H1 (cell line): Measurements from ENCODE around the gene MEF2C. TPM values are rescaled to one million over a fixed set of nuclear protein-coding genes. Genes with fewer than 3 reads are reported as not detected.

ENCODE experiments used
- CTCF ChIA-PET: fragments of 300-600 bp; sonication (Branson Sonifier 250); formaldehyde crosslinking; loops from one replicate; lab custom pipeline; 2021; ENCODE audit not compliant: partially characterized antibody; lab: Charles Lee
- POLR2A ChIA-PET: fragments of 300-600 bp; sonication (Branson Sonifier 250); formaldehyde crosslinking; loops from one replicate; lab custom pipeline; 2021; ENCODE audit warnings: inconsistent platforms; ENCODE audit not compliant: partially characterized antibody; lab: Charles Lee
- DNase-seq, 2 experiments: peaks; one replicate each; pipeline versions ENCODE4 v3.0.0 to v3.0.0-alpha.2; 2010 to 2022; ENCODE audit warnings: low spot score in 2 of 2, low read depth in 1 of 2, mixed read lengths in 1 of 2
- FAIRE-seq: peaks from 2 replicates; lab custom pipeline; 2011; peaks lifted over from hg19 to GRCh38; lab: Jason Lieb, UNC
- H2AFZ ChIP-seq: 2 replicates; pipeline ENCODE4 v1.8.1; 2012; ENCODE audit warnings: low read length, inconsistent platforms
- H2AK5ac ChIP-seq: 2 replicates; pipeline ENCODE4 v1.6.1; 2013; ENCODE audit warnings: low read depth, low read length
- H2BK120ac ChIP-seq: replicated peaks from 2 replicates; pipeline ENCODE3; 2013; ENCODE audit warnings: low read depth, low read length, inconsistent platforms
- H2BK12ac ChIP-seq: 2 replicates; pipeline ENCODE4 v1.6.1; 2013; ENCODE audit warnings: low read depth, low read length
- H2BK15ac ChIP-seq: 2 replicates; pipeline ENCODE4 v1.6.1; 2013; ENCODE audit warnings: low read length
- H2BK20ac ChIP-seq: 2 replicates; pipeline ENCODE4 v1.6.1; 2013; ENCODE audit warnings: low read length
- H2BK5ac ChIP-seq: 2 replicates; pipeline ENCODE4 v1.6.1; 2013; ENCODE audit warnings: low read depth, low read length
- H3K14ac ChIP-seq: 2 replicates; pipeline ENCODE4 v1.6.1; 2013; ENCODE audit warnings: inconsistent platforms; ENCODE audit not compliant: insufficient read length
- H3K18ac ChIP-seq: 2 replicates; pipeline ENCODE4 v1.6.1; 2013; ENCODE audit warnings: low read length; ENCODE audit errors: extremely low read depth
- H3K23ac ChIP-seq: 2 replicates; pipeline ENCODE4 v1.6.1; 2013; ENCODE audit warnings: inconsistent platforms; ENCODE audit not compliant: insufficient read length
- H3K23me2 ChIP-seq: 2 replicates; pipeline ENCODE4 v1.6.1; 2013; ENCODE audit warnings: low read depth, low read length
- H3K27ac ChIP-seq: 2 replicates; pipeline ENCODE4 v1.6.1; 2011; ENCODE audit warnings: low read depth, low read length, inconsistent platforms
- H3K27me3 ChIP-seq, 4 experiments: replicated peaks in 1 of 4; 1 replicate in 1 of 4; 2 replicates in 3 of 4; pipeline versions ENCODE4 v1.6.1 to v1.8.1; 2011 to 2013; ENCODE audit warnings: low read length in 3 of 4, mild to moderate bottlenecking in 3 of 4, inconsistent platforms in 2 of 4, mixed read lengths in 2 of 4, moderate library complexity in 1 of 4; ENCODE audit not compliant: control insufficient read depth in 3 of 4, insufficient read depth in 3 of 4; ENCODE audit errors: extremely low read depth in 1 of 4
- H3K36me3 ChIP-seq, 4 experiments: 2 replicates each; pipeline versions ENCODE4 v1.6.1 to v1.8.1; 2011 to 2013; ENCODE audit warnings: mild to moderate bottlenecking in 4 of 4, low read length in 3 of 4, moderate library complexity in 2 of 4, control low read depth in 1 of 4, inconsistent platforms in 1 of 4; ENCODE audit not compliant: insufficient read depth in 4 of 4, control insufficient read depth in 2 of 4
- H3K4ac ChIP-seq: replicated peaks from 2 replicates; pipeline ENCODE3; 2013; ENCODE audit warnings: low read length, low read depth, mixed read lengths, inconsistent platforms; ENCODE audit not compliant: insufficient read length
- H3K4me1 ChIP-seq, 4 experiments: replicated peaks in 1 of 4; 1 replicate in 1 of 4; 2 replicates in 3 of 4; pipeline versions ENCODE4 v1.6.1 to v1.8.1; 2011 to 2013; ENCODE audit warnings: low read length in 3 of 4, inconsistent platforms in 2 of 4, mixed read lengths in 1 of 4; ENCODE audit not compliant: insufficient read depth in 4 of 4, control insufficient read depth in 3 of 4
- H3K4me2 ChIP-seq, 2 experiments: 2 replicates each; pipeline versions ENCODE4 v1.6.1 to v1.8.1; 2011 to 2013; ENCODE audit warnings: low read depth in 2 of 2, low read length in 2 of 2, control low read depth in 1 of 2, inconsistent platforms in 1 of 2, mild to moderate bottlenecking in 1 of 2; ENCODE audit not compliant: insufficient read depth in 1 of 2
- H3K4me3 ChIP-seq, 4 experiments: fragments of 200-600, 300-600 bp in 1 of 4; sonication (generic), shearing (Covaris generic), sonication (Bioruptor Twin) in 1 of 4; 2 replicates each; pipeline versions ENCODE4 v1.5.1 to v1.8.1; 2011 to 2016; ENCODE audit warnings: low read length in 4 of 4, low read depth in 3 of 4, control low read depth in 2 of 4, inconsistent platforms in 2 of 4, mild to moderate bottlenecking in 2 of 4, mixed read lengths in 1 of 4, moderate library complexity in 1 of 4; ENCODE audit not compliant: insufficient read depth in 2 of 4; ENCODE audit errors: extremely low read depth in 1 of 4
- H3K56ac ChIP-seq: replicated peaks from 2 replicates; pipeline ENCODE3; 2013; ENCODE audit warnings: low read depth, mild to moderate bottlenecking, mixed read lengths, low read length, inconsistent platforms; ENCODE audit not compliant: insufficient read length
- H3K79me1 ChIP-seq: 2 replicates; pipeline ENCODE4 v1.6.1; 2013; ENCODE audit warnings: low read depth, low read length, control low read depth
- H3K79me2 ChIP-seq, 2 experiments: 2 replicates each; pipeline versions ENCODE4 v1.6.1 to v1.8.1; 2012 to 2013; ENCODE audit warnings: low read length in 2 of 2, mild to moderate bottlenecking in 2 of 2, inconsistent platforms in 1 of 2; ENCODE audit not compliant: insufficient read depth in 2 of 2, control insufficient read depth in 1 of 2
- H3K9ac ChIP-seq, 4 experiments: replicated peaks in 1 of 4; 1 replicate in 1 of 4; 2 replicates in 3 of 4; pipeline versions ENCODE4 v1.6.1 to v1.8.1; 2011 to 2013; ENCODE audit warnings: low read depth in 3 of 4, low read length in 3 of 4, control low read depth in 2 of 4, mild to moderate bottlenecking in 2 of 4, moderate library complexity in 2 of 4, inconsistent platforms in 1 of 4; ENCODE audit errors: extremely low read depth in 1 of 4
- H3K9me3 ChIP-seq, 2 experiments: 2 replicates each; pipeline versions ENCODE4 v1.6.1 to v1.8.1; 2012 to 2013; ENCODE audit warnings: mild to moderate bottlenecking in 2 of 2, moderate library complexity in 2 of 2, control low read depth in 1 of 2, inconsistent platforms in 1 of 2, low read depth in 1 of 2, low read length in 1 of 2, mixed read lengths in 1 of 2; ENCODE audit not compliant: insufficient read depth in 2 of 2
- H4K20me1 ChIP-seq, 2 experiments: replicated peaks in 1 of 2; 2 replicates each; pipeline versions ENCODE3 to v1.8.1; 2011 to 2013; ENCODE audit warnings: inconsistent platforms in 2 of 2, low read length in 2 of 2, mild to moderate bottlenecking in 1 of 2; ENCODE audit not compliant: insufficient read depth in 2 of 2, control insufficient read depth in 1 of 2
- H4K5ac ChIP-seq: 2 replicates; pipeline ENCODE4 v1.6.1; 2013; ENCODE audit warnings: low read length, low read depth, mixed read lengths, inconsistent platforms; ENCODE audit not compliant: insufficient read length
- H4K8ac ChIP-seq: 2 replicates; pipeline ENCODE4 v1.8.0; 2013; ENCODE audit warnings: mild to moderate bottlenecking, moderate library complexity, low read length, inconsistent platforms; ENCODE audit not compliant: insufficient read depth; ENCODE audit errors: extremely low read depth
- H4K91ac ChIP-seq: replicated peaks from 2 replicates; pipeline ENCODE3; 2013; ENCODE audit warnings: low read length, mixed read lengths, inconsistent platforms; ENCODE audit not compliant: insufficient read length
- ASH2L ChIP-seq: fragments of 200-600, 300-600 bp; sonication (generic); IDR thresholded peaks from one replicate; pipeline ENCODE4 v1.7.1; 2017; ENCODE audit warnings: low read length
- CBX8 ChIP-seq: fragments of 300-800, 300-1000 bp; sonication (generic); IDR thresholded peaks from 2 replicates; pipeline ENCODE4 v1.7.1; 2016; ENCODE audit warnings: low read depth, low read length, borderline replicate concordance
- CHD1 ChIP-seq: IDR thresholded peaks from 2 replicates; pipeline ENCODE4 v1.6.1; 2012; ENCODE audit warnings: low read depth, low read length, improper control_type of control experiment
- CREB1 ChIP-seq: IDR thresholded peaks from 2 replicates; pipeline ENCODE4 v1.6.1; 2012; ENCODE audit warnings: inconsistent platforms
- CTBP2 ChIP-seq: IDR thresholded peaks from 2 replicates; pipeline ENCODE4 v1.7.0; 2011; ENCODE audit warnings: borderline replicate concordance, mild to moderate bottlenecking, moderate library complexity, mixed read lengths, low read length; ENCODE audit not compliant: insufficient read depth, insufficient read length
- EP300 ChIP-seq, 2 experiments: IDR thresholded peaks; 1 replicate in 1 of 2; 2 replicates in 1 of 2; pipeline ENCODE4 v1.6.1; 2011 to 2012; ENCODE audit warnings: low read depth in 2 of 2, low read length in 2 of 2, mild to moderate bottlenecking in 2 of 2, borderline replicate concordance in 1 of 2, inconsistent platforms in 1 of 2, moderate library complexity in 1 of 2
- GTF2F1 ChIP-seq: IDR thresholded peaks from 2 replicates; pipeline ENCODE4 v1.6.1; 2012; ENCODE audit warnings: low read depth, low read length, improper control_type of control experiment, borderline replicate concordance
- JUN ChIP-seq: IDR thresholded peaks from 2 replicates; pipeline ENCODE4 v1.6.1; 2011; ENCODE audit warnings: low read depth, mild to moderate bottlenecking, improper control_type of control experiment, low read length
- KDM5A ChIP-seq: fragments of 200-600 bp; IDR thresholded peaks from 2 replicates; pipeline ENCODE4 v1.7.1; 2012; ENCODE audit warnings: mild to moderate bottlenecking, low read length, inconsistent platforms, mixed read lengths
- RFX5 ChIP-seq: IDR thresholded peaks from 2 replicates; pipeline ENCODE4 v1.6.1; 2011; ENCODE audit warnings: low read depth, low read length, improper control_type of control experiment, borderline replicate concordance
- SAP30 ChIP-seq: fragments of 300-600 bp; sonication (generic); IDR thresholded peaks from 2 replicates; pipeline ENCODE4 v1.7.1; 2012; ENCODE audit warnings: low read length, moderate library complexity, mild to moderate bottlenecking, inconsistent platforms; ENCODE audit not compliant: insufficient read depth, insufficient replicate concordance
- SIN3A ChIP-seq, 2 experiments: IDR thresholded peaks in 1 of 2; conservative IDR thresholded peaks in 1 of 2; 2 replicates each; pipeline ENCODE4 v1.6.1; 2011 to 2012; ENCODE audit warnings: low read length in 2 of 2, improper control_type of control experiment in 1 of 2, low read depth in 1 of 2, mild to moderate bottlenecking in 1 of 2
- SP1 ChIP-seq: IDR thresholded peaks from 2 replicates; pipeline ENCODE4 v1.6.1; 2011; ENCODE audit warnings: low read depth, low read length
- WGBS, 2 experiments: shearing (Covaris generic) in 1 of 2; methylation state at CpG; one replicate each; pipeline versions ENCODE4 v1.1.6 to v1.1.7; 2013 to 2015; ENCODE audit warnings: low lambda C conversion rate in 2 of 2, mixed read lengths in 2 of 2, inconsistent platforms in 1 of 2, low coverage in 1 of 2, missing lambda C conversion rate in 1 of 2; ENCODE audit not compliant: insufficient replicate concordance in 2 of 2, insufficient coverage in 1 of 2, insufficient read length in 1 of 2; ENCODE audit errors: extremely low coverage in 1 of 2, missing lambda C conversion rate in 1 of 2; 5-methylcytosine and 5-hydroxymethylcytosine counted together
- polyA plus RNA-seq, 7 experiments: library from polyadenylated mRNA; depleted of rRNA in 3 of 7; stranded (reverse) in 5 of 7; unstranded in 2 of 7; fragments of >200 nt in 5 of 7; fragments of 200-250 nt in 2 of 7; gene quantifications; 1 replicate in 5 of 7; 2 replicates in 1 of 7; 4 replicates in 1 of 7; pipeline versions ENCODE4 v1.2.1 to v1.2.3, GENCODE V29; 2011 to 2013; ENCODE audit warnings: missing spikeins in 2 of 7, mixed read lengths in 2 of 7
- total RNA-seq: library from RNA; stranded (reverse); fragmentation: NEBNext Ultra II Directional; extraction: Animal tissue kit (Norgen Biotek cat#: 25700); gene quantifications from 2 replicates; pipeline ENCODE4 v1.2.1, GENCODE V29; 2021

Gene MEF2C
- total and polyA plus RNA-seq, 2 of the 8 experiments (the other 6 are each of a cell fraction or from before 2014, with no cell fraction given), result 0.59 to 0.99 TPM

- 93% methylated on average over 11 of the region's 11 CpGs; no CpG with 5 or more reads in 1 of the 2 experiments for WGBS, 2 experiments
Measured at GRCh38 chr5:88804444-88804843, 78.5 kb downstream of the MEF2C start.

More at GRCh38 chr5:88804444-88804843, 78.5 kb downstream of the MEF2C start:
- no peak for TF ChIP-seq SP1
- TF ChIP-seq EP300 (IDR thresholded peaks at IDR 0.05; ENCODE audit: borderline replicate concordance in 1 of 2, low read depth in 2 of 2, low read length in 2 of 2), result no peak
- TF ChIP-seq CREB1, result no peak
- TF ChIP-seq SAP30, result no peak
- no peak for TF ChIP-seq SIN3A (conservative IDR thresholded peaks at IDR 0.05 in 1 of 2, IDR thresholded peaks at IDR 0.05 in 1 of 2; ENCODE audit: low read depth in 1 of 2, low read length in 2 of 2)
- TF ChIP-seq CHD1, result no peak
- no peak for TF ChIP-seq RFX5
- TF ChIP-seq GTF2F1, result no peak
- no peak for TF ChIP-seq CBX8
- TF ChIP-seq ASH2L, result no peak
- TF ChIP-seq KDM5A, result no peak
- no peak for TF ChIP-seq CTBP2
- TF ChIP-seq JUN, result no peak
- TF ChIP-seq, all 59 proteins: peak for 0
- H2AK5ac ChIP-seq, result no peak overlapping the region
- no peak overlapping the region for H3K14ac ChIP-seq
- POLR2A ChIA-PET, result no interaction called here
- H3K4me2 ChIP-seq, result no peak overlapping the region
- no peaks in the 10 kb centered on the region for H3K23me2 ChIP-seq
- H3K79me1 ChIP-seq, result no peaks in the 10 kb centered on the region
- no peak overlapping the region for H3K9ac ChIP-seq
- H3K4me3 ChIP-seq, result no peak overlapping the region
- no peaks in the 10 kb centered on the region for H3K27me3 ChIP-seq
- H3K4ac ChIP-seq, result no peak overlapping the region
- H2BK5ac ChIP-seq, result no peak overlapping the region
- H4K8ac ChIP-seq, result no peak overlapping the region
- FAIRE-seq (no peak), DNase-seq (no peak)
- no peak overlapping the region for H3K18ac ChIP-seq
- peaks cover 0 to 5% (median 0%) of the 10 kb centered on the region in 4 experiments; a peak in 1 of 7 replicates for H3K4me1 ChIP-seq
- CTCF ChIA-PET, result no interaction called here
- H3K79me2 ChIP-seq, result no peaks in the 10 kb centered on the region
- no peaks in the 10 kb centered on the region for H3K9me3 ChIP-seq
- no peak overlapping the region for H3K23ac ChIP-seq
- H2AFZ ChIP-seq, result no peak overlapping the region
- H2BK20ac ChIP-seq, result no peak overlapping the region
- H3K36me3 ChIP-seq, result no peaks in the 10 kb centered on the region
- H2BK15ac ChIP-seq, result no peak overlapping the region
- H2BK12ac ChIP-seq, result no peak overlapping the region
- H2BK120ac ChIP-seq, result no peak overlapping the region
- no peak overlapping the region for H4K91ac ChIP-seq
- no peak overlapping the region for H3K56ac ChIP-seq
- no peak overlapping the region for H3K27ac ChIP-seq
- no peak overlapping the region for H4K5ac ChIP-seq
- H4K20me1 ChIP-seq, result no peaks in the 10 kb centered on the region
